Measurements from ENCODE around the gene ADCY1.

The ADCY1 gene

DNA sequence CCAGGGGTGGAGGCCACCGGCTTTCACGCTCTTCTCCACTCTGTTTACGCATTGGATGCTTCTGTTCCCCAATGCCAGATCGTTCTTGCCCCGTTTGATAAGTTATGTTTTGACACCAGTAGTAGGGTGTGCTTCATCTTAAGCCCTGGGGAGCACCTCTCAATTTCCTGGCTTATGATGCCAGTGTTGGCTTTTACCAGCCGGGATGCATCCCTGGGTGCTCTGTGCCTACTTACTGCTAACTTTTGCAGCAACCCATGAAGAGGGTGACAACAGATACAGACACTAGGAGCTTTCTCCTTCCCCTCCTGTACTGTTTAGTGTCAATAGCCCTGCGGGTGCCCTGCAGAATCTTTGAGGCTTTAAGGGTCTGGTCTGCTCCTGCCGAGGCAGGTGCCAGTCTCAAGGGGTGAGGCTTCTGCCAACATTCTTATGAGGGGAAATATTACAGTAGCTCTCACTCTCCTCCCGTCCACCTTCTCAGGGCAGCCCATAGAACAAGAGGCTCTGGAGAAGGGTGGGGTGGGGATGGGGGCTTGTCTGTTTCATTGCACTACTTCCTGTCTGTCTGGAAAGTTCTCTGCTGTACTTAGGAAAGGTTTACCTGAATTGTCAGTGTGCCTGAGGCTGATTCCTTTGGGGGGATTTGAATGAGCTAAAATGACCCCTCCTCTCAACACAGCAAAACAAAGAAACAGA is 23.3 kb downstream of the ADCY1 start:
- no peaks in the 10 kb centered on the region for H3K9me2 ChIP-seq (replicated peaks; ENCODE audit: insufficient read depth, low read length)
- H3K9me3 ChIP-seq (replicated peaks; ENCODE audit: insufficient read depth, low read length): no peaks in the 10 kb centered on the region
- H3K4me2 ChIP-seq (ENCODE audit: low read depth, low read length): no peak overlapping the region
- H2AFZ ChIP-seq (ENCODE audit: low read length): no peak overlapping the region
- no peaks in the 10 kb centered on the region for H3K79me2 ChIP-seq (ENCODE audit: low read length)
- no peaks in the 10 kb centered on the region for H4K20me1 ChIP-seq (ENCODE audit: insufficient read depth, low read length)
- H3K27me3 ChIP-seq (replicated peaks; ENCODE audit: insufficient read depth, low read length): no peaks in the 10 kb centered on the region
- H3K36me3 ChIP-seq (replicated peaks; ENCODE audit: insufficient read depth, low read length): no peaks in the 10 kb centered on the region
- no peak overlapping the region for H3K4me3 ChIP-seq (ENCODE audit: low read length)
- DNase-seq: no peak
- no peak for TF ChIP-seq EZH2phosphoT487 (IDR thresholded peaks at IDR 0.05; ENCODE audit: low read length)
- TF ChIP-seq EZH2 (optimal IDR thresholded peaks at IDR 0.05; ENCODE audit: low read depth, low read length): no peak
- TF ChIP-seq, protein P1, sequence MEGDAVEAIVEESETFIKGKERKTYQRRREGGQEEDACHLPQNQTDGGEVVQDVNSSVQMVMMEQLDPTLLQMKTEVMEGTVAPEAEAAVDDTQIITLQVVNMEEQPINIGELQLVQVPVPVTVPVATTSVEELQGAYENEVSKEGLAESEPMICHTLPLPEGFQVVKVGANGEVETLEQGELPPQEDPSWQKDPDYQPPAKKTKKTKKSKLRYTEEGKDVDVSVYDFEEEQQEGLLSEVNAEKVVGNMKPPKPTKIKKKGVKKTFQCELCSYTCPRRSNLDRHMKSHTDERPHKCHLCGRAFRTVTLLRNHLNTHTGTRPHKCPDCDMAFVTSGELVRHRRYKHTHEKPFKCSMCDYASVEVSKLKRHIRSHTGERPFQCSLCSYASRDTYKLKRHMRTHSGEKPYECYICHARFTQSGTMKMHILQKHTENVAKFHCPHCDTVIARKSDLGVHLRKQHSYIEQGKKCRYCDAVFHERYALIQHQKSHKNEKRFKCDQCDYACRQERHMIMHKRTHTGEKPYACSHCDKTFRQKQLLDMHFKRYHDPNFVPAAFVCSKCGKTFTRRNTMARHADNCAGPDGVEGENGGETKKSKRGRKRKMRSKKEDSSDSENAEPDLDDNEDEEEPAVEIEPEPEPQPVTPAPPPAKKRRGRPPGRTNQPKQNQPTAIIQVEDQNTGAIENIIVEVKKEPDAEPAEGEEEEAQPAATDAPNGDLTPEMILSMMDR (IDR thresholded peaks at IDR 0.05; ENCODE audit: low read length): no peak
- no peaks in the 10 kb centered on the region for H3K4me1 ChIP-seq (ENCODE audit: low read length)
- H3K27ac ChIP-seq (ENCODE audit: low read length): no peak overlapping the region
- no peak overlapping the region for H3K9ac ChIP-seq (ENCODE audit: low read length)
- no peaks in the 10 kb centered on the region for H3F3A ChIP-seq (ENCODE audit: insufficient read depth, low read length)

DNA sequence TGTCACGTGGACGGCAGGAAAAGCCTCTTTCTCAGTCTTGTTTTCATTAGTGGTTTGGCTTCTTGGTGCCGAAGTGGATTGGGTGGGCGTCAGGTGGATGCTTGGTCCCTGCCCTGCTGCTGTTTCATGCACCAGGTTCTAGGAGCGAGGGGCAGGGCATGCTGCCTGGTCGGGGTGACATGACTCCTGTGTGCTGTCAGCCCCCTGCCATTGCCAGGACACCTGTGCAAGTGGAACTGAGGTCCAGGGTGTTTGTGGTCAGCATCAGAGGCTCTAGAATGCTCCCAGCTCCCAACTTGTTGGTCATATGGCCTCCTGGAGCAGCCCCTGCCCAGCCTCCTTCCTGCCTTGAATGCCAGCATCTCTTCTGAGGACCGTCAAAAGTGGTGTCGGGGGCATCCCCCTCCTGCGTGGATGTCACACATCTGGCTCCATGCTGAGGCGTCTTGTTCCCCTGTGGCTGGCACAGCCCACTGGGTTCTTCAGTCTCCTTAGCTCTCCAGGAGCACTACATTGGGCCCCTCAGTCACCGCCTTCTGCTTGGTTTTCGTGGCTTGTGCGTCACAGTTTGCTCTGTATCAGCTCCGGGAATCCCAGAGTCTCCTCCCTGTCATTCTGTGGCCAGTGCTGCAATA is 24.8 kb downstream of the ADCY1 start:
- Histone ChIP-seq H3K36me3 (replicated peaks; ENCODE audit: insufficient read depth, low read length) (0 out of 2 replicates have a peak, but pooled peaks cover 3% of the 10 kb centered on the region), H3K4me2 (ENCODE audit: low read depth, low read length) (no peak overlapping the region), H3K27ac (ENCODE audit: low read length) (no peak overlapping the region), H2AFZ (ENCODE audit: low read length) (no peak overlapping the region), H3K79me2 (ENCODE audit: low read length) (no peaks in the 10 kb centered on the region), H3K9me2 (replicated peaks; ENCODE audit: insufficient read depth, low read length) (no peaks in the 10 kb centered on the region), H4K20me1 (ENCODE audit: insufficient read depth, low read length) (no peaks in the 10 kb centered on the region), H3K9ac (ENCODE audit: low read length) (no peak overlapping the region), H3F3A (ENCODE audit: insufficient read depth, low read length) (no peaks in the 10 kb centered on the region; the same call in 1 of the 2 replicates), H3K4me3 (ENCODE audit: low read length) (no peak overlapping the region), H3K9me3 (replicated peaks; ENCODE audit: insufficient read depth, low read length) (no peaks in the 10 kb centered on the region), H3K27me3 (replicated peaks; ENCODE audit: insufficient read depth, low read length) (no peaks in the 10 kb centered on the region), H3K4me1 (ENCODE audit: low read length) (no peaks in the 10 kb centered on the region)
- no peak for TF ChIP-seq EZH2phosphoT487 (IDR thresholded peaks at IDR 0.05; ENCODE audit: low read length)
- TF ChIP-seq, protein P1 (IDR thresholded peaks at IDR 0.05; ENCODE audit: low read length): no peak
- TF ChIP-seq EZH2 (optimal IDR thresholded peaks at IDR 0.05; ENCODE audit: low read depth, low read length): no peak
- no peak for DNase-seq

DNA sequence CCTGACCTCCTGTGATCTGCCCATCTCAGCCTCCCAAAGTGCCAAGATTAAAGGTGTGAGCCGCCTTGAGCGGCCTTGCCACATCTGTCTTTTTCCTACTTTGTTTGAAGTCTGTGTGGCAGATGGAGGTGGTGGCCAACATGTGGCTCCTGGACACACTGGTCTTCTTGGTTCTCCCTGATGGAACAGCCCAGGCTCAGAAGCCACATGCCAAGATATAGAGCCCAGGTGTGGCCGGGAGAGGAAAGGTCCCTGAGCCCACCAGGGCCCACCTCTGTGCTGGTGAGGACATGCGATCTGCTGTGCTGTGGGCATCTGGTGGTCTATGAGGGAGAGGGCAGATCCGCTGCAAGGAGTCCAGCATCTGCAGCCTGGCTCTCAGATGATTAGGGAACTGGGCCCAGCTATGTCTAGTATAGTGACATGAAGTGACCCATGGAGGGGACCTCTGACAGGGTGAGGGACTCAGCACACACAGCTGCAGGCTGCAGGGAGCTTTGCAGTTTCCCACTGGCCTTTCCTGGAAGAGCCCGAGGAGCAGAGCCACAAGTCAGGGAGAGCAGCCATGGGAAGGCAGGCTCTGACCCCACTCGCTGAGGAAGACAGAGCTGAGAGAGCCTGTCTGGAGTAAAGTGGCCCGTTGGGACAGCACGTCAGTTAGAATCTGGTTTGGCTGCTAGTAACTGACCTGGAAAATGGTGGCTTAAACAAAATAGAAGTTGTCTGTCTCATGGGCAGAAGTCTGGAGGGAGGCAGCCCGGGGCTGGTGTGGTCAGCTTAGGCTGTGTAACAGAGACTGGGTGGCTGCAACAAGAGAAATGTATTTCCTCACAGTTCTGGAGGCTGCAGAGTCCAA is 25.9 kb downstream of the ADCY1 start:
- TF ChIP-seq EZH2phosphoT487 (IDR thresholded peaks at IDR 0.05; ENCODE audit: low read length) (no peak), EZH2 (optimal IDR thresholded peaks at IDR 0.05; ENCODE audit: low read depth, low read length) (no peak)
- TF ChIP-seq, protein P1 (IDR thresholded peaks at IDR 0.05; ENCODE audit: low read length): no peak
- Histone ChIP-seq H3K27ac (ENCODE audit: low read length) (no peak overlapping the region), H3K36me3 (replicated peaks; ENCODE audit: insufficient read depth, low read length) (0 out of 2 replicates have a peak, but pooled peaks cover 3% of the 10 kb centered on the region), H3K9me2 (replicated peaks; ENCODE audit: insufficient read depth, low read length) (no peaks in the 10 kb centered on the region), H2AFZ (ENCODE audit: low read length) (no peak overlapping the region), H3K27me3 (replicated peaks; ENCODE audit: insufficient read depth, low read length) (no peaks in the 10 kb centered on the region), H3K79me2 (ENCODE audit: low read length) (no peaks in the 10 kb centered on the region), H3K4me1 (ENCODE audit: low read length) (no peaks in the 10 kb centered on the region), H4K20me1 (ENCODE audit: insufficient read depth, low read length) (no peaks in the 10 kb centered on the region), H3K9ac (ENCODE audit: low read length) (no peak overlapping the region), H3F3A (ENCODE audit: insufficient read depth, low read length) (no peaks in the 10 kb centered on the region; the same call in 1 of the 2 replicates), H3K4me3 (ENCODE audit: low read length) (no peak overlapping the region), H3K4me2 (ENCODE audit: low read depth, low read length) (no peak overlapping the region), H3K9me3 (replicated peaks; ENCODE audit: insufficient read depth, low read length) (no peaks in the 10 kb centered on the region)
- no peak for DNase-seq
